Measurements from ENCODE around the gene OPRD1. TPM values are rescaled to one million over a fixed set of nuclear protein-coding genes. Genes with fewer than 3 reads are reported as not detected.
"Not testable (repeated sequence)": the region's sequence is repeated elsewhere in the genome, so short reads cannot be mapped to it uniquely, and the experiment has no call there.

OPRD1 gene
- total RNA-seq, 4 donors from 2014 or later: 0.15 to 0.24 (median 0.24) TPM; not detected in 1

DNA sequence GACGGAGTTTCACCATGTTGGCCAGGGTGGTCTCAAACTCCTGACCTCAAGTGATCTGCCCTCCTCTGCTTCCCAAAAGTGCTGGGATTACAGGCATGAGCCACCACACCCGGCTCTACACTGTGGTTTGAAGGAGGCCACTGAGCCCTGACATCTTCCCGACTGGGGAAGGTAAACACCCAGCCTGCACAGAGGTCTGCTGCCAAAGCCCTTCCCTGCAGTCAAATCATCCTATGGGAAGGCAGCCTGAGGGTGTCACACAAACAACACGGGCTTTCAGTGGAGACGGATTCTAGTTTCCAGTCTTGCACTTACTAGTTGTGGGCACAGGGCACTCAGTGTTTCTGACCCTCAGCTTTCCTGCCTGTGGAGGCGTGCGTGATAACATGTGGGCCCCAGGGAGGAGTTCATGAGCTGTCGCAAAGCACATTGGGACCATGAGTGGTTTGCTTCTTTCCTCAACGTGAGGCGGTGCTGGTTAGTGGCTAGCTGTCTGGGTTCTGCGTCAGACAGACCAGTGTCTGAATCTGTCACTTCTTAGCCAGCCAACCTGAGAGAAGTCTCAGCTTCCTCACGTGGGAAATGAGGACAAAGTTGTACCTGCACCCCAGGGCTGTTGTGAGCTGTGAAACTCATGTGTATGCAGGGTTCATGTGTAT, 21.5 kb upstream of the OPRD1 start:
- H3K4me1 ChIP-seq: peaks cover 11 to 15% of the 10 kb centered on the region in 2 donors
- H3K36me3 ChIP-seq: no peaks in the 10 kb centered on the region
- no peak for DNase-seq
- no peak overlapping the region for H3K4me3 ChIP-seq
- no peaks in the 10 kb centered on the region for H3K27me3 ChIP-seq
- H3K9me3 ChIP-seq: no peaks in the 10 kb centered on the region
- no peak for ATAC-seq
- no peak overlapping the region for H3K27ac ChIP-seq
- intact Hi-C loops (cut with DNase I; ENCODE audit: low total_unique reads) (no loop called here), in situ Hi-C loops (cut with MboI; ENCODE audit: low sequenced_read_pairs in 4 of 4) (loop anchor here in 1 of 4 donors (25.0 kb wide), 1 partner anchor 1897 kb away; no protein-coding TSS in a partner anchor)
- no peak for TF ChIP-seq POLR2A (IDR thresholded peaks at IDR 0.05)
- TF ChIP-seq, protein P1, sequence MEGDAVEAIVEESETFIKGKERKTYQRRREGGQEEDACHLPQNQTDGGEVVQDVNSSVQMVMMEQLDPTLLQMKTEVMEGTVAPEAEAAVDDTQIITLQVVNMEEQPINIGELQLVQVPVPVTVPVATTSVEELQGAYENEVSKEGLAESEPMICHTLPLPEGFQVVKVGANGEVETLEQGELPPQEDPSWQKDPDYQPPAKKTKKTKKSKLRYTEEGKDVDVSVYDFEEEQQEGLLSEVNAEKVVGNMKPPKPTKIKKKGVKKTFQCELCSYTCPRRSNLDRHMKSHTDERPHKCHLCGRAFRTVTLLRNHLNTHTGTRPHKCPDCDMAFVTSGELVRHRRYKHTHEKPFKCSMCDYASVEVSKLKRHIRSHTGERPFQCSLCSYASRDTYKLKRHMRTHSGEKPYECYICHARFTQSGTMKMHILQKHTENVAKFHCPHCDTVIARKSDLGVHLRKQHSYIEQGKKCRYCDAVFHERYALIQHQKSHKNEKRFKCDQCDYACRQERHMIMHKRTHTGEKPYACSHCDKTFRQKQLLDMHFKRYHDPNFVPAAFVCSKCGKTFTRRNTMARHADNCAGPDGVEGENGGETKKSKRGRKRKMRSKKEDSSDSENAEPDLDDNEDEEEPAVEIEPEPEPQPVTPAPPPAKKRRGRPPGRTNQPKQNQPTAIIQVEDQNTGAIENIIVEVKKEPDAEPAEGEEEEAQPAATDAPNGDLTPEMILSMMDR (IDR thresholded peaks at IDR 0.05 in 4 of 5, conservative IDR thresholded peaks at IDR 0.05 in 1 of 5): no peak

DNA sequence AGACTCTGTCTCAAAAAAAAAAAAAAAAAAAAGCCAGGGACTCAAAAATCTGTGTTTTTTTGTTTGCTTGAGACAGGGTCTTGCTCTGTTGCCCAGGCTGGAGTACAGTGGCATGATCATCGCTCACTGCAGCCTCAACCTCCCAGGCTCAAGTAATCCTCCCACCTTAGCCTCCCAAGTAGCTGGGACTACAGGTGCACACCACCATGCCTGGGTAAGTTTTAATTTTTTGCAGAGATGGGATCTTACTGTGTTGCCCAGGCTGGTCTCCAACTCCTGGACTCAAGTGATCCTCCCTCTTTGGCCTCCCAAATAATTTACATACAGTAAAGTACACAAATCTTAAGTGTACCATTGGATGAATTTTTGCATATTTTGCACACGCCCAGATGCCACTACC, 20.0 kb upstream of the OPRD1 start:
- ATAC-seq; H3K36me3 ChIP-seq; DNase-seq; H3K9me3 ChIP-seq; intact Hi-C loops (cut with DNase I; ENCODE audit: low total_unique reads); H3K4me3 ChIP-seq; H3K27ac ChIP-seq; H3K27me3 ChIP-seq: not testable (repeated sequence)
- in situ Hi-C loops (cut with MboI; ENCODE audit: low sequenced_read_pairs in 4 of 4): loop anchor here in 1 of 4 donors (25.0 kb wide), 1 partner anchor 1895 kb away; no protein-coding TSS in a partner anchor
- peaks cover 11 to 15% of the 10 kb centered on the region in 2 donors for H3K4me1 ChIP-seq

DNA sequence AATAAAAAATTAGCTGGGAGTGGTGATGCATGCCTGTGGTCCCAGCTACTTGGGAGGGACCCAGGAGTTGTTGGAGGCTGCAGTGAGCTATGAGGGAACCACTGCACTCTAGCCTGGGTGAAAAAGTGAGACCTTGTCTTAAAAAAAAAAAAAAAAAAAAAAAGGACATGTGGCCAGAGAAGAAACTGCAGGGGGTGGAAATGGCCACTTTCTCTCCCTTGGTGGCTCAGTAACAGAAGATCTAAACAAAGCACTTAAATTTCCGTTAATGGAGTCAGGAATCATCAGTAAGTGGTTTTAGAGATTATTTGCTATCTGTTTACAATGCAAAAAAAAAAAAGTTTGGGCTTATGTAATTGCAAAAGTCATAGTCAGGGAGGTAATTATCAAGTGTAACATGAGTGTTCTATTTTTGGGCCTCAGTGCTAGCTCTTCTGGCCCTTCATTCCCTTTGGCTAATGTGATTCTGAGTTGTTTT, 19.3 kb upstream of the OPRD1 start:
- Histone ChIP-seq H3K4me1 (peaks cover 11 to 15% of the 10 kb centered on the region in 2 donors), H3K9me3 (no peaks in the 10 kb centered on the region), H3K27ac (no peak overlapping the region), H3K36me3 (no peaks in the 10 kb centered on the region), H3K27me3 (no peaks in the 10 kb centered on the region), H3K4me3 (no peak overlapping the region)
- TF ChIP-seq POLR2A (IDR thresholded peaks at IDR 0.05): no peak
- TF ChIP-seq, protein P1 (IDR thresholded peaks at IDR 0.05 in 4 of 5, conservative IDR thresholded peaks at IDR 0.05 in 1 of 5): no peak
- in situ Hi-C loops (cut with MboI; ENCODE audit: low sequenced_read_pairs in 4 of 4): loop anchor here in 1 of 4 donors (25.0 kb wide), 1 partner anchor 1895 kb away; no protein-coding TSS in a partner anchor
- ATAC-seq (no peak), DNase-seq (no peak)
- intact Hi-C loops (cut with DNase I; ENCODE audit: low total_unique reads): no loop called here

DNA sequence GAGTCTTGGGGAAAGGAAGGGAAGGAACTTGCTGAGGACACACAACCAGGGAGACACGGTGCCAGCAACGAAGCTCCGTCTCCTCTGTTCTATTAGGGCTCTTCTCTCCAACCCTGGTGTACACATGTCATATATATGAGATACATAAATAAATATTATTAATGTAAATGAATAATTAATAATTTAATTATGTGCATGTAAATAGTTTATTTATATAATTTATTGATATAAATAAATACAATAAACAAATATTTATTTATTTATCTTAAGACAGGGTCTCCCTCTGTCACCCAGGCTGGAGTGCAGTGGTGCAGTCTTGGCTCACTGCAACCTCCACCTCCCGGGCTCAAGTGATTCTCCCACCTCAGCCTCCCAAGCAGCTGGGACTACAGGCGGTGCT, 17.4 kb upstream of the OPRD1 start:
- intact Hi-C loops (cut with DNase I; ENCODE audit: low total_unique reads); H3K9me3 ChIP-seq; ATAC-seq; H3K4me3 ChIP-seq; H3K27ac ChIP-seq; H3K36me3 ChIP-seq; DNase-seq; H3K27me3 ChIP-seq: not testable (repeated sequence)
- H3K4me1 ChIP-seq: peaks cover 11 to 15% of the 10 kb centered on the region in 2 donors
- in situ Hi-C loops (cut with MboI; ENCODE audit: low sequenced_read_pairs in 4 of 4): loop anchor here in 1 of 4 donors (25.0 kb wide), 1 partner anchor 1893 kb away; no protein-coding TSS in a partner anchor

DNA sequence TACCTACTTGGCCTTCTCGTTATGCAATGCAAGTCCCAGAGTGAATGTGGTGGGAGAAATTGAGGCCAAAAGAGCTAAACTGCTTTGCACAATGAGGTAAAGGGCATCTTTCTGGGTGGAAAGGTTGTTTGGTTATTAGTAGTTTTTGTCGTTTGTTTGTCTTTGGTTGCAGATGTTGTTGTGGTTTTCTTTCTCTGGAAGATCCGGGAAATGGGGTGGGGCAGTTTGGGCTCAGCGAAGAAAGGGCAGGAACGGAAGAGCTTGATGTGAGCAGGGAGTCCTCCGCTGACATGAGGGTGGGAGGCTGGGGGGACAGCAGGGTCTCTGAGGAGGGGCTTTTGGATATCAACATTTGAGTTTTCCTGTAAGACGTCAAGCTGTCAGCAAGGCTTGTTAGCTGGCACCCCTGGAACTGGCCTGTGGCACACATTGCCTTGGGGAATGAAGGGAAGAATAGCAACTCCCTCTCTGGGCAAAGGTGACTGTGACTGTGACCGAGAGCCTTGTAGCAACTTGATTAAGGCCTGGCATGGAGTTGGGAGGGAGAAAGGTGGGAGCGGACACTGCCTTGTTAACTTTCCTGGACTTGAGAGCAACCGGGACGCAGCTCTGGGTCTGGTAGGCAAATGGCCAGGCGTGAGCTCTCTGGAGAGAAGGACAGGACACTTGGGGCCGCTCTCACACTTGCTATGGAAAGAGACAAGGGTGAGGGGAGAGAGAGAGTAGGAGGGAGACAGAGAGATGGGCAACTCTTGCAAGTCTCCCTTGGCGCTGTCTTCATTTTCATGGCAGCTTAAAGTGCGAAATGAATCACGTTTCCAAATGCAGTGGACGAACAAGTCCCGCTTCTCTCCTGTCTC, 15.4 kb upstream of the OPRD1 start:
- intact Hi-C loops (cut with DNase I; ENCODE audit: low total_unique reads): no loop called here
- DNase-seq (no peak), ATAC-seq (peak in 1 of 2 donors; percentile 56)
- Histone ChIP-seq H3K4me1 (peaks cover 11 to 15% of the 10 kb centered on the region in 2 donors), H3K9me3 (no peaks in the 10 kb centered on the region), H3K4me3 (no peak overlapping the region), H3K27ac (no peak overlapping the region), H3K36me3 (no peaks in the 10 kb centered on the region), H3K27me3 (no peaks in the 10 kb centered on the region)
- TF ChIP-seq, protein P1 (IDR thresholded peaks at IDR 0.05 in 4 of 5, conservative IDR thresholded peaks at IDR 0.05 in 1 of 5): no peak
- TF ChIP-seq POLR2A (IDR thresholded peaks at IDR 0.05): no peak
- in situ Hi-C loops (cut with MboI; ENCODE audit: low sequenced_read_pairs in 4 of 4): loop anchor here in 1 of 4 donors (25.0 kb wide), 1 partner anchor 1891 kb away; no protein-coding TSS in a partner anchor
